HUES48 (cell line): ENCODE results near the gene NPM3.

ENCODE experiments used
- H3K27ac ChIP-seq: one replicate; pipeline ENCODE4 v1.7.0; 2013; ENCODE audit warnings: low read depth, low read length, inconsistent platforms
- H3K27me3 ChIP-seq: 2 replicates; pipeline ENCODE4 v1.6.1; 2013; ENCODE audit warnings: mild to moderate bottlenecking, low read length; ENCODE audit not compliant: control insufficient read depth, insufficient read depth
- H3K36me3 ChIP-seq: 2 replicates; pipeline ENCODE4 v1.6.1; 2013; ENCODE audit warnings: low read length; ENCODE audit not compliant: control insufficient read depth, insufficient read depth
- H3K4me1 ChIP-seq: 2 replicates; pipeline ENCODE4 v1.6.1; 2013; ENCODE audit warnings: mild to moderate bottlenecking, low read length; ENCODE audit not compliant: control insufficient read depth, insufficient read depth
- H3K4me3 ChIP-seq: 2 replicates; pipeline ENCODE4 v1.5.1; 2013; ENCODE audit warnings: mild to moderate bottlenecking, low read depth, low read length
- H3K9ac ChIP-seq: 2 replicates; pipeline ENCODE4 v1.6.1; 2013; ENCODE audit warnings: mild to moderate bottlenecking, low read depth, low read length, moderate library complexity
- H3K9me3 ChIP-seq: 2 replicates; pipeline ENCODE4 v1.6.1; 2013; ENCODE audit warnings: low read length; ENCODE audit not compliant: control insufficient read depth, insufficient read depth

Gene NPM3

DNA sequence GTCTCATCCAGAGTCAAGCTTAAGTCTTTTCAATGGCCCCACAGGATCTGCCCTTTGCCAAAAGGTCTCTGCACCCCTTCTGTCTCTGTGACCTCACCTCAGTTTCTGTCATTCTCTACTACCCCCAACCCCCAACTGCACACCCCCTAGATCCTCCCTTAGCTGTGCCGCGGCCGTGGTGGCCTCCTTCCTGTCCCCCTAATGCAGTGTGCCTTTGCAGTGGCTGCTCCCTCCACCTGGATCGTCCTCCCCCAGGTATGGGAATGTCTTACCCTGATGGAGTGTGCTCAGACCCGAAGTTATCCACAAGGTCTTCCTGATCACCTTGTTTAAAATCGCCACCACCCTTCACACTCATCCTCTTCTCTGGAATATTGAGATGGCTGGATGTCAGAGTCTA, 16.9 kb downstream of the NPM3 start:
- Histone ChIP-seq H3K27me3 (no peaks in the 10 kb centered on the region), H3K36me3 (no peaks in the 10 kb centered on the region; the same call in 1 of the 2 replicates), H3K4me3 (no peak overlapping the region), H3K9me3 (no peaks in the 10 kb centered on the region), H3K9ac (no peak overlapping the region), H3K4me1 (no peaks in the 10 kb centered on the region), H3K27ac (no peak overlapping the region)

DNA sequence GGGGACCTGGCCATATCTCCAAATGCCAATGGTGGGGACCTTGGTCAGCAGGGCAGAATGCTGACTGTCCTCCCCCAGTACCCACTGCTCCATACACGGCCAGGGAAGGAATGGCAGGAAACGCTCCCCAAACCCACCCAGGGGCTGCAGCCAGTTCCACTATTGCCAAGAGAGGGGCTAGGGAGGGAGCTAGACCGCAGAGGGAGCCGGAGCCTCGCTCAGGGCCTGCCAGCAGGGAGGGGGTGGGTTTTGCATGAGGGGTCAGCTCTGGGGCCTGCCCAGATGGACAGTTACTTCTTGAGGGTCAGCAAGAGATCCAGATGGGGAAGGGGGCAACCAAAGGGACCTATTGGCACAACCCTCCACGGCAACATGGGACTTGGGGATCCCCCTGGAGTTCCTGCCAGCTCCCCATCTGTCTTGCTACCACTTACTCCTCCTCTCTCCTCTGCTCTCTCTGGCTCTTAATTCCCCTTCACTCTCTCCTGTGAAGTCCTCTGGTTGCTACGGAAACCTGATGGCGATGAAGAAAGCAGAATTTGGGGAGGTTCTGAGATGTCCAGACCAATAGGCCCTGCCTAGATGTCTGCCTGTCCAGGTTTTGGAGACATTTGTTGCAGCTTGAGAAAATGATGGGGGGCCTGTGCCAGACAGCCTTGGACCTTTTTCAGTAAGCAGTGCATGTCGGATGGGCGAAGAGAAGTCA, 20.0 kb downstream of the NPM3 start:
- no peak overlapping the region for H3K27ac ChIP-seq
- no peak overlapping the region for H3K9ac ChIP-seq
- no peak overlapping the region for H3K4me3 ChIP-seq
- no peaks in the 10 kb centered on the region for H3K9me3 ChIP-seq
- peaks cover 8% of the 10 kb centered on the region for H3K4me1 ChIP-seq
- H3K36me3 ChIP-seq: no peaks in the 10 kb centered on the region
- H3K27me3 ChIP-seq: no peaks in the 10 kb centered on the region

DNA sequence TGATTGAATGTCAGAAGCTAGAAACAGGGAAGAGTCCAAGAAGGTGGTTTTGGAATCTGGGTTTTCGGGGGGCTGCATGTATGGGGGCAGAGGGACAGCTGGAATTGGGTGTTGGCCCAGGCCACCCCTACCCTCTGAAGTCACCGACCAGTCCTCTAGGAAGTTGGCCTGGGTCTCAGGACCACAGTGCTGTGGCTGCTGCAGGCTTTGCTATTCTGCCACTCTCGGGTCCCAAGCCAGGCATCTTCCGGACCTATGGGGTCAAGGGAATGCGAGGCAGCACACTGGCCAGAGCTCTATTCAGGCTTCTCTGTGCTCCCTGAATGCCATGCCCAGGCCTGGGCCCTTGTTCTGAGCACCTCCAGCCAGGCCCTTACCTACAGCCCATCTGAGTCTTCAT, 20.5 kb downstream of the NPM3 start:
- Histone ChIP-seq H3K9ac (no peak overlapping the region), H3K4me3 (no peak overlapping the region), H3K27ac (no peak overlapping the region), H3K4me1 (peaks cover 8% of the 10 kb centered on the region), H3K36me3 (no peaks in the 10 kb centered on the region), H3K9me3 (no peaks in the 10 kb centered on the region), H3K27me3 (no peaks in the 10 kb centered on the region)

DNA sequence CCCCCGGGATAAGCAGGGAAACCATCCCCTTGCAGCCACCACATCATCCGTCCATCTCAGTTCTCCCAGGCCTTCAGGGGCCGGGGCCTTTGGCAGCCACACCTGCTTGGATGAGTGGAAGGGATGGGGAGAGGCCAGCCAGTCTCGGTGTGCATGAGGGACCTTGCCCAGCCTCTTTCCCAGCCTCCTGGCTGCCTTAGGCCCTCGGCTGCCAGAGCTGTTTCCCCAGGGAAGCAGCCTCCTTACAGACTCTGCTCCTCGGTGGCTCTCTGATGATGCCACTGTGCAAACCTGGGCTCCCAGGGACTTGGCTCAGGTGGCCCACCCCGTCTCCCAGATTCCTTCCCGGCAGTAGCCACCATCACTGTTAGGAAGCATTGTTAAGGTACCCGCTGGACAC, 22.0 kb downstream of the NPM3 start:
- H3K4me3 ChIP-seq: no peak overlapping the region
- H3K9ac ChIP-seq: no peak overlapping the region
- H3K27ac ChIP-seq: no peak overlapping the region
- no peaks in the 10 kb centered on the region for H3K9me3 ChIP-seq
- no peaks in the 10 kb centered on the region for H3K27me3 ChIP-seq
- H3K36me3 ChIP-seq: no peaks in the 10 kb centered on the region
- H3K4me1 ChIP-seq: peaks cover 8% of the 10 kb centered on the region

DNA sequence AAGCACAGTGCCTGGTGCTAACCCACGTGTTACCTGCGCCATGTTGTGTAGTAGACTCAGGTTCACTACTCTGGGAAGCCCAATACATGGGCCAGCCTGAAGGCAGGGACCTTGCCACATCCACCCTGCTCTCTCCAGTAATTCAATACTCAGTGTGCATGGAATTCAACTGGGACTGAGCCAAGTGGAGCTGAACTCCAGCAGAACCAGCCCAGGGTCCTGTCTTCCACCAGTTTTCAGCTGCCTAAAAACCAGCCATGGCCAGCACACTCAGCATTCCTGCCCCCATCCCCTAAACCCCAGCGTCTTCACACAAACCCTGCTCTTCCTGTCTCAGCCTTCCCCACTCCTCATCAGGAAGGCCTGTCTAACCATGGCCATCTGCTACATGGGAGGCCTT, 22.7 kb downstream of the NPM3 start:
- Histone ChIP-seq H3K27me3 (no peaks in the 10 kb centered on the region), H3K36me3 (no peaks in the 10 kb centered on the region), H3K27ac (no peak overlapping the region), H3K4me1 (peaks cover 8% of the 10 kb centered on the region), H3K4me3 (no peak overlapping the region), H3K9ac (no peak overlapping the region), H3K9me3 (no peaks in the 10 kb centered on the region)

DNA sequence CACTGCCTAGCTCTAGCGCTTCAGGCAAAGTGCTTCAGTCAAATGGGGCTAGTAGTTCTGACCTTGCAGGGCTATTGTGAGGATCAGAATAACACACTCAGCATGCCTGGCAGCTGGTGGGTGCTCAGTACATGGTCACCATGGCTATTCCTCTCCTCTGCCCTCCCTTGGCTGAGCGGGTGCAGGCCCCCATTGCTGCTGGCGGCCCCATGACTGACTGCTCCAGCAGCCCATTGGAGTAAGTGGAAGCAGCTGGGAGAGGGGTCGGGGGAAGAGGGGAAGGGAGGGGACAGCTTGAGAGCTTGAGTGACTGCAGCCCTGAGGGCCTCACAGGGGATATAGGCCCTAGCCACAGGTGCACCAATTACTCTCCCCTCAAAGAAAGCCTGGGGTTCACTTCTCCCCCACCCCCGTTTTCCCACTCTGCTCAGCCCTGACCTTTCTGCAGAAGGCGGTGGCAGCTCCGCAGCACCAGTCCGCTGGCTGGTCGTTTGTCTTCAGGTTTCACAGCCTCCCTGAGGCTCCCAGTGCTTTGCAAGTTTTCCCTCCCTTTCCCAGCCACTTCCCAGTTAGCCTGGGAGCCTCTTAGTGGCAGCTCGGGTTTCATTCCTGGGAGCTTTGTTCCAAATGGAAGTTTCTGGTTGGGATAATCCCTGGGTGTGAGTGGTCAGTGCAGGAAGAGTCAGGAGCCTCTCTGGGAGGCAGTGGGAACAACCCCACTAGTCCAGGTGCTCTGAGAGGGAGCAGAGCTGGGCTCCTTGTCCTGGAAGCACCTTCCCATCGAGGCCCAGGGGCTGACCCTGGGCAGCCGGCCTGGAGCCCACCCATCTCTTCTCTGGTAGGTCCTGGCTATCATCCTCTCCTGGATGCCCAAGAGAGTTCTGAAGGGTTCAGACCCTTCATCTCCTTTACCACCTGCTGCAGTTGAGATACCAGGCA, 23.7 kb downstream of the NPM3 start:
- Histone ChIP-seq H3K27me3 (no peaks in the 10 kb centered on the region), H3K36me3 (no peaks in the 10 kb centered on the region), H3K9ac (no peak overlapping the region), H3K4me1 (peaks cover 8% of the 10 kb centered on the region), H3K27ac (no peak overlapping the region), H3K9me3 (no peaks in the 10 kb centered on the region), H3K4me3 (no peak overlapping the region)

DNA sequence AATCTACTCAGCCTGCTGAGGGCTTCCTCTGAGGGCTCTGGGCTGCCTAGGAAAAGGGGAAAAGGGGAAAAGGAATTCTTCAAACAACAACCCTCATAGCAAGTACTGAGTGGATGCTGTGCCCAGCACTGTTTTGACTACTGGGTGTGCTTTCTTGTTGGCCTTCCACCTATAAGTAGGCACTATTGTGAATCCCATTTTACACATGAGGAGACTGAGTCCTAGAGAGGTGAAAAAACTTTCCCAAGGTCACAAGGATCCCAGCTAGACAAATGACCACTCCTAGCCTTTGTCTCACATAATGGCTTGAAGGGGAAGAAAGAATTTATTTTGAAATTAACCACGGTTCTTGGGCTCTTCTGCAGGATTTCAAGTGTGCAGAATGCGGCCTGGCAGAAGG, 24.4 kb downstream of the NPM3 start:
- Histone ChIP-seq H3K27ac (no peak overlapping the region), H3K36me3 (no peaks in the 10 kb centered on the region), H3K27me3 (no peaks in the 10 kb centered on the region), H3K4me3 (no peak overlapping the region), H3K9me3 (no peaks in the 10 kb centered on the region), H3K4me1 (peaks cover 8% of the 10 kb centered on the region), H3K9ac (no peak overlapping the region)

DNA sequence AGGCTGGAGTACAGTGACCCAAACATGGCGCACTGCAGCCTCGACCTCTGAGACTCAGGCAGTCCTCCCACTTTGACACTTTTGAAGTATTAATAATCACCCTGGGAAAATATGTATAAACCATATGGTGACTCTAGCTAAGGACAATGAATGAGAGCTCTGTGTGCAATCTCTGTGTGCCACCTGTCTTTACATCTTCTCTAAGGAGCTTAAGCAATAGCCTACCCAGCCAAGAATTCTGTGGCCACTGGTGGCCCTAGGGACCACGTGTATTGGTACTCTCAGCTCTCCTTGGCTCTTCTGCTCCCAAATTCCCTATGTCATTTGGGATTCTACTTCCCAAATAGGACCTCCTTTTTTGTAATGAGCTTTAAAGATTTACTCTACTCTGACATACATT, 31.0 kb downstream of the NPM3 start:
- H3K4me3 ChIP-seq: no peak overlapping the region
- no peaks in the 10 kb centered on the region for H3K36me3 ChIP-seq
- H3K27me3 ChIP-seq: no peaks in the 10 kb centered on the region

DNA sequence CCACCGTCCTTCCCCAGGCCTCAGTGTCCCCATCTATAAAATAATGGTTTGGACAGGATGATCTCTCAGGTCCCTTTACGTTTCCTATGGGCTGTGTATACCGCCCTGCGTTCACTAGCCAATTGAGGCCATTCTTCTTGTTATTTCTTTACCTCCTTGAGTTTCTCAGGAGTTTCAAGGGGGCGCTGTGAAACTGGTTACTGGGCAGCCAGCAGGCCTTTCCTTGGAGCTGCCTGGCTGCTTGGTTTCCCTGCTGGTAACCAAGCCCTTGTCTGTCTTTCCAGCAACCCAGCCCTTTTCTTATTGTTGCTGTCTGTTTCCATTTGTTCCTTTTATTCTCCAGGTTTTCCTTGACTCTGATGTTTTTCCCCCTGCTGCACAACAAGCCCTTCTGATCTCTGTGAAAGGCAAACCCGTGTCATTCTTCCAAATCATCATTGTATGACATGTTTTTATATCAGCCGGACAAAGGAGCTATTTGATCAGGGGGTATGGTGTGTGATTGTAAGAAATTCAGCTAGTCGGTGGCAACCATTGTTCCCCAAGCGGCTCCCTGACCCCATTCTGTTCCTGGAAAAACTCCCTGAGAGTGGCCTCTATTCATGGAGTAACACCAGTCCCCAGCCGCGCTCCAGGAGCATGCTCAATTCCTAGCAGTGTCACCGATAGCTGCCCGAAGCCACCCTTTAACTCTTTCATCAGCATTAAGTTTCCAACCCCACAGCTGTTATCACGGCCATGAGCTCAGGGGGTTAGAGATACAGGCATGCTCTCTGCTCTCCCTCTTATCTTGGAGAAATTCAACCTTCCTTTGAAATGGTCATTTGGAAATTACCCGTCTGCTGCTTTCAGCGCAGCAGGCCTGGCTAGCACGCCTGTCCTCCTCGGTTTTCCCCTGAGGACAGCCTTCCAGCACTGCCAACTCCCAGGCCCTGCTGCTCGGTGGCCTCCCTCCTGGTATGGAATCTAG, 33.9 kb downstream of the NPM3 start:
- Histone ChIP-seq H3K4me3 (no peak overlapping the region), H3K4me1 (peaks cover 16% of the 10 kb centered on the region; the same call in 1 of the 2 replicates), H3K9me3 (no peaks in the 10 kb centered on the region), H3K27ac (no peak overlapping the region), H3K36me3 (no peaks in the 10 kb centered on the region), H3K9ac (no peak overlapping the region), H3K27me3 (no peaks in the 10 kb centered on the region)

More for the DNA sequence above, 31.0 kb downstream of the NPM3 start:
- no peak overlapping the region for H3K27ac ChIP-seq
- H3K4me1 ChIP-seq: peaks cover 16% of the 10 kb centered on the region; the same call in 1 of the 2 replicates
- no peaks in the 10 kb centered on the region for H3K9me3 ChIP-seq
- no peak overlapping the region for H3K9ac ChIP-seq

DNA sequence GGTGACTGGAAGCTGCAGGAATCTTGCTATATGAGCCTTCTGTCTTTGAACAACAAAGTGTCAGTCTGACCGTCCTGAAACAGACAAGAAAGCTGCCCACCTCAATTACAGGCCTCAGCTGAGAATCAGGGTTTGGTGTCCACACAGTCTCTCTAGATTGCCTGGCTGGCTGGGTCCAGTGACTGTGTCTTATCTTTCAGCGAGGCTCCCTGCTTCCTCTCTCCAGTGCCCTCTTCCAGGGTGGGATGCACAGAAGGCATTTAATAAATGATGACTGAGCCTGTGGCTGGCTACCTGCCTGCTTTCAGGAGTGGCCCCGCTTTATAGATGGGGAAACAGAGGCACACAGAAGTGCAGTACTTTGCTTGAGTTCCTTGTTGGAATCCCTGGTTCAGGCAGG, 34.8 kb downstream of the NPM3 start:
- Histone ChIP-seq H3K27ac (no peak overlapping the region), H3K4me1 (peaks cover 16% of the 10 kb centered on the region; the same call in 1 of the 2 replicates), H3K9ac (no peak overlapping the region), H3K4me3 (no peak overlapping the region), H3K9me3 (no peaks in the 10 kb centered on the region), H3K36me3 (no peaks in the 10 kb centered on the region), H3K27me3 (no peaks in the 10 kb centered on the region)
